Measurements from ENCODE around the gene ULK4. TPM values are rescaled to one million over a fixed set of nuclear protein-coding genes. Genes with fewer than 3 reads are reported as not detected.
A peak's percentile ranks its signal among the peaks of the same experiment; 100 is the strongest.

The ULK4 gene
- total and polyA plus RNA-seq, 7 donors, result 2.1 to 18.6 (median 8.9) TPM

DNA sequence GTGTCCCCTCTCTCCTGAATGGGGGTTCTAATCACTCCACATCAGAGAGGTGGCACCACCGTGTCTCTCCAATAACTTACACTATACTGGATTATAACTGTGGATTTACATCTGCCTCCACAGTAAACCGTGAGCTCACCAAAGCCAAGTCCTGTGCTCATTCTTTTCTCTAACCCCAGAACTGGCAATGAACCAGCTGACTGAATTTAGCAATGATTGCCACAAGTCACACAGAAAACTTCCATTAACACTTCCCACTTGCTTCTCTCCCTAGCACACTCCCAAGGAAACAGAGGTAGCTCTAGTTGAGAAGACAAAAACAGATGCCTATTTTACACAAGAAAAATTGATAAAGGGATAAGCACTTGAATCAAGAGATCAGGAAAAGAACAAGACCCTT lies 361.3 kb downstream of the ULK4 start:
- WGBS, 2 donors, result 80 to 85% methylated on average over 2 of the region's 2 CpGs
- TF ChIP-seq EP300 (IDR thresholded peaks at IDR 0.05), result no peak
- TF ChIP-seq POLR2AphosphoS5 (IDR thresholded peaks at IDR 0.05), result no peak
- no peak for TF ChIP-seq CTCF (IDR thresholded peaks at IDR 0.05)
- no peak for TF ChIP-seq POLR2A (IDR thresholded peaks at IDR 0.05)
- intact Hi-C loops (cut with DNase I), result no loop called here

DNA sequence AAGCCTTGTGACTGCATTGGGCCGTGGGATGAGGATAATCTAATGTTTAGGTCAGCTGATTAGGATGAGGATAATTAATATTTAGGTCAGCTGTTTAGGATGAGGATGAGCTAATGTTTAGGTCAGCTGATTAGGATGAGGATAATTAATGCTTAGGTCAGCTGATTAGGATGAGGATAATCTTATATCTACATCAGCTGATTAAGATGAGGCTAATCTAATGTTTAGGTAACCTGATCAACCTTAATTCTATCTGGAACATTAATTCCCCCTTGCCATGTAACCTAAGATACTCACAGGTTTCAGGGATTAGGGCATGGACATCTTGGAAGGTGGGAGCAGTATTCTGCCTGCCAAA lies 362.8 kb downstream of the ULK4 start:
- H3K27me3 ChIP-seq, result no peaks in the 10 kb centered on the region
- no peak for DNase-seq
- TF ChIP-seq POLR2A (IDR thresholded peaks at IDR 0.05) (no peak), EP300 (IDR thresholded peaks at IDR 0.05) (no peak), POLR2AphosphoS5 (IDR thresholded peaks at IDR 0.05) (no peak), CTCF (IDR thresholded peaks at IDR 0.05) (no peak)
- 71 to 72% methylated on average over 1 of the region's 1 CpG for WGBS, 2 donors
- peaks cover 0 to 12% (median 4%) of the 10 kb centered on the region in 4 donors for H3K4me1 ChIP-seq
- no peaks in the 10 kb centered on the region for H3K9me3 ChIP-seq
- H3K4me3 ChIP-seq, result no peak overlapping the region
- intact Hi-C loops (cut with DNase I), result loop anchor here (5.0 kb wide), 1 partner anchor 273 kb away; no protein-coding TSS in a partner anchor
- H3K36me3 ChIP-seq, result no peaks in the 10 kb centered on the region
- no peak overlapping the region for H3K27ac ChIP-seq

More for the DNA sequence above, 361.3 kb downstream of the ULK4 start:
- H3K4me3 ChIP-seq, result no peak overlapping the region
- H3K27ac ChIP-seq, result no peak overlapping the region
- DNase-seq, result no peak
- no peaks in the 10 kb centered on the region for H3K9me3 ChIP-seq
- peaks cover 0 to 12% (median 4%) of the 10 kb centered on the region in 4 donors for H3K4me1 ChIP-seq
- no peaks in the 10 kb centered on the region for H3K36me3 ChIP-seq
- H3K27me3 ChIP-seq, result no peaks in the 10 kb centered on the region

GRCh38 chr3:41598402-41599126 lies 363.3 kb downstream of the ULK4 start:
- no peak overlapping the region for H3K4me3 ChIP-seq
- no peaks in the 10 kb centered on the region for H3K9me3 ChIP-seq
- intact Hi-C loops (cut with DNase I), result loop anchor here (5.0 kb wide), 1 partner anchor 274 kb away; no protein-coding TSS in a partner anchor
- H3K36me3 ChIP-seq, result no peaks in the 10 kb centered on the region
- H3K27ac ChIP-seq, result no peak overlapping the region
- no peaks in the 10 kb centered on the region for H3K27me3 ChIP-seq
- 76 to 82% methylated on average over 8 of the region's 8 CpGs for WGBS, 2 donors
- H3K4me1 ChIP-seq, result peaks cover 0 to 12% (median 4%) of the 10 kb centered on the region in 4 donors
- peak; percentile 73 for DNase-seq
- TF ChIP-seq POLR2A (IDR thresholded peaks at IDR 0.05) (no peak), POLR2AphosphoS5 (IDR thresholded peaks at IDR 0.05) (peak in 2 of 4 donors; percentile 9 to 21)

GRCh38 chr3:41593774-41594173 lies 368.1 kb downstream of the ULK4 start:
- no peaks in the 10 kb centered on the region for H3K27me3 ChIP-seq
- peaks cover 0 to 8% (median 2%) of the 10 kb centered on the region in 4 donors for H3K4me1 ChIP-seq
- TF ChIP-seq EP300 (IDR thresholded peaks at IDR 0.05) (no peak), CTCF (IDR thresholded peaks at IDR 0.05) (no peak), POLR2AphosphoS5 (IDR thresholded peaks at IDR 0.05) (no peak), POLR2A (IDR thresholded peaks at IDR 0.05) (no peak)
- intact Hi-C loops (cut with DNase I), result no loop called here
- no peak for DNase-seq
- no peaks in the 10 kb centered on the region for H3K9me3 ChIP-seq
- WGBS, 2 donors, result 85 to 91% methylated on average over 5 of the region's 5 CpGs
- no peak overlapping the region for H3K4me3 ChIP-seq
- H3K27ac ChIP-seq, result no peak overlapping the region
- H3K36me3 ChIP-seq, result no peaks in the 10 kb centered on the region

GRCh38 chr3:41592753-41593510 lies 369.0 kb downstream of the ULK4 start:
- no peak for TF ChIP-seq EP300 (IDR thresholded peaks at IDR 0.05)
- TF ChIP-seq CTCF (IDR thresholded peaks at IDR 0.05), result no peak
- no peak for TF ChIP-seq POLR2AphosphoS5 (IDR thresholded peaks at IDR 0.05)
- TF ChIP-seq POLR2A (IDR thresholded peaks at IDR 0.05), result no peak
- intact Hi-C loops (cut with DNase I), result no loop called here
- Histone ChIP-seq H3K27ac (no peak overlapping the region), H3K4me1 (no peaks in the 10 kb centered on the region), H3K27me3 (no peaks in the 10 kb centered on the region), H3K36me3 (no peaks in the 10 kb centered on the region), H3K9me3 (no peaks in the 10 kb centered on the region), H3K4me3 (no peak overlapping the region)
- 72 to 75% methylated on average over 2 of the region's 2 CpGs for WGBS, 2 donors
- no peak for DNase-seq
